Endothelial cell of umbilical vein (primary cell): Measurements from ENCODE around the gene GBE1. TPM values are rescaled to one million over a fixed set of nuclear protein-coding genes. Genes with fewer than 3 reads are reported as not detected.

Experiments
- BruUV-seq: library from RNA; stranded (reverse); fragments of 400-500 nt; replicated peaks from 2 replicates; lab custom pipeline; 2021; lab: Mats Ljungman, UMichigan
- CTCF ChIA-PET: fragments of 300-600, 350-600 bp; sonication (Branson Sonifier 250); formaldehyde crosslinking; loops from one replicate; lab custom pipeline; 2021; ENCODE audit warnings: antibody characterized with exemption, inconsistent platforms; lab: Charles Lee
- POLR2A ChIA-PET: fragments of 300-600, 350-600 bp; sonication (Branson Sonifier 250); formaldehyde crosslinking; loops from one replicate; lab custom pipeline; 2021; ENCODE audit warnings: antibody characterized with exemption, inconsistent platforms; lab: Charles Lee
- DNase-seq: peaks from one replicate; pipeline ENCODE4 v3.0.0-alpha.2; 2011; ENCODE audit warnings: low read depth, low spot score
- FAIRE-seq: peaks from 2 replicates; lab custom pipeline; 2011; peaks lifted over from hg19 to GRCh38; lab: Jason Lieb, UNC
- H2AFZ ChIP-seq: 2 replicates; pipeline ENCODE4 v1.6.0; 2012; ENCODE audit warnings: low read depth, low read length, control low read depth, inconsistent platforms
- H3K27ac ChIP-seq: 2 replicates; pipeline ENCODE4 v1.5.1; 2011; ENCODE audit warnings: low read depth, mild to moderate bottlenecking, control low read depth, low read length, moderate library complexity; ENCODE audit not compliant: insufficient read depth
- H3K27me3 ChIP-seq, 2 experiments: 2 replicates each; pipeline versions ENCODE4 v1.6.0 to v1.6.1; 2011; ENCODE audit warnings: low read length in 2 of 2, mixed read lengths in 1 of 2; ENCODE audit not compliant: control insufficient read depth in 2 of 2, insufficient read depth in 2 of 2
- H3K36me3 ChIP-seq, 2 experiments: 2 replicates in 1 of 2; 3 replicates in 1 of 2; pipeline ENCODE4 v1.5.1; 2011; ENCODE audit warnings: low read length in 2 of 2, mild to moderate bottlenecking in 1 of 2, moderate library complexity in 1 of 2; ENCODE audit not compliant: control insufficient read depth in 2 of 2, insufficient read depth in 2 of 2; ENCODE audit errors: extremely low read depth in 1 of 2
- H3K4me1 ChIP-seq: 3 replicates; pipeline ENCODE4 v1.5.1; 2011; ENCODE audit warnings: mild to moderate bottlenecking, low read length; ENCODE audit not compliant: control insufficient read depth, insufficient read depth; ENCODE audit errors: extremely low read depth
- H3K4me2 ChIP-seq: 2 replicates; pipeline ENCODE4 v1.6.1; 2011; ENCODE audit warnings: low read length, control low read depth, mixed read lengths; ENCODE audit not compliant: insufficient read depth
- H3K4me3 ChIP-seq, 3 experiments: fragments of 200-600 bp in 1 of 3; sonication (generic), shearing (Covaris generic) in 1 of 3; replicated peaks in 1 of 3; 2 replicates each; pipeline ENCODE4 v1.5.1; 2011 to 2016; ENCODE audit warnings: control low read depth in 3 of 3, low read length in 3 of 3, mild to moderate bottlenecking in 2 of 3, inconsistent platforms in 1 of 3, low read depth in 1 of 3, moderate library complexity in 1 of 3; ENCODE audit not compliant: insufficient read depth in 1 of 3
- H3K79me2 ChIP-seq: 2 replicates; pipeline ENCODE4 v1.6.0; 2012; ENCODE audit warnings: low read length, inconsistent platforms; ENCODE audit not compliant: control insufficient read depth, insufficient read depth
- H3K9ac ChIP-seq: replicated peaks from 2 replicates; pipeline ENCODE3; 2011; ENCODE audit warnings: low read length, control low read depth; ENCODE audit not compliant: insufficient read depth; ENCODE audit errors: extremely low read depth
- H3K9me1 ChIP-seq: replicated peaks from 3 replicates; pipeline ENCODE4 v1.6.0; 2011; ENCODE audit warnings: mild to moderate bottlenecking, low read length; ENCODE audit not compliant: control insufficient read depth, insufficient read depth; ENCODE audit errors: extremely low read depth
- H3K9me3 ChIP-seq: replicated peaks from 2 replicates; pipeline ENCODE4 v1.5.1; 2012; ENCODE audit warnings: low read length, inconsistent platforms; ENCODE audit not compliant: control insufficient read depth, insufficient read depth
- H4K20me1 ChIP-seq: replicated peaks from 2 replicates; pipeline ENCODE3; 2011; ENCODE audit warnings: mild to moderate bottlenecking, low read length; ENCODE audit not compliant: control insufficient read depth, insufficient read depth; ENCODE audit errors: extremely low read depth
- EZH2 ChIP-seq: IDR thresholded peaks from 2 replicates; pipeline ENCODE4 v1.6.1; 2012; ENCODE audit warnings: borderline replicate concordance, low read depth, mild to moderate bottlenecking, moderate library complexity, low read length, inconsistent platforms; ENCODE audit not compliant: severe bottlenecking
- FOS ChIP-seq: IDR thresholded peaks from 2 replicates; pipeline ENCODE4 v1.6.1; 2011; ENCODE audit warnings: mild to moderate bottlenecking, low read length, moderate library complexity, borderline replicate concordance; ENCODE audit not compliant: insufficient read depth
- GATA2 ChIP-seq: IDR thresholded peaks from 2 replicates; pipeline ENCODE4 v1.7.0; 2011; ENCODE audit warnings: low read depth, mild to moderate bottlenecking, moderate library complexity, mixed read lengths, low read length; ENCODE audit not compliant: insufficient read length, insufficient read depth
- JUN ChIP-seq: IDR thresholded peaks from 2 replicates; pipeline ENCODE4 v1.6.1; 2011; ENCODE audit warnings: borderline replicate concordance, low read depth; ENCODE audit not compliant: insufficient read length, insufficient read depth
- MYC ChIP-seq: IDR thresholded peaks from one replicate; pipeline ENCODE4 v1.6.1; 2011; ENCODE audit warnings: mild to moderate bottlenecking, low read depth, low read length
- POLR2AphosphoS5 ChIP-seq: IDR thresholded peaks from 2 replicates; pipeline ENCODE4 v1.6.1; 2012; ENCODE audit warnings: low read depth, mild to moderate bottlenecking, control low read depth, low read length, moderate library complexity; ENCODE audit not compliant: insufficient read depth
- dilution Hi-C: fragments of 300-500 bp; cut with MboI; formaldehyde crosslinking; loops from one replicate; pipeline ENCODE4 v1.15.0; 2019; ENCODE audit warnings: low sequenced_read_pairs; ENCODE audit not compliant: extremely low pct_ligation_motif_present
- intact Hi-C: fragments of 100-400 bp; cut with micrococcal nuclease; formaldehyde crosslinking; loops from one replicate; pipeline ENCODE4 v1.10.0; 2022
- polyA plus RNA-seq, 4 experiments: library from polyadenylated mRNA; depleted of rRNA in 3 of 4; stranded (reverse) in 3 of 4; unstranded in 1 of 4; fragments of >200 nt; gene quantifications; 2 replicates each; pipeline versions ENCODE4 v1.2.1 to v1.2.3, GENCODE V29; 2011 to 2012; ENCODE audit warnings: missing spikeins in 1 of 4
- total RNA-seq: library from RNA; stranded (reverse); gene quantifications from 2 replicates; pipeline ENCODE4 v1.2.3, GENCODE V29; 2021

Gene GBE1
- total and polyA plus RNA-seq, 2 donors (not counting 3 experiments of a cell fraction or from before 2014, with no cell fraction given) = 35.9 to 110 TPM

GRCh38 chr3:81476692-81477091 lies 284.8 kb downstream of the GBE1 start:
- DNase-seq = no peak
- no peaks in the 10 kb centered on the region for H3K9me3 ChIP-seq
- H4K20me1 ChIP-seq = no peaks in the 10 kb centered on the region
- TF ChIP-seq POLR2AphosphoS5 (no peak), FOS (no peak), GATA2 (no peak), MYC (no peak), JUN (no peak), EZH2 (no peak)
- dilution Hi-C loops (no loop called here), intact Hi-C loops (loop anchor here (10.0 kb wide), 2 partner anchors 248 to 288 kb away; partner anchors contain the start of gene GBE1)
- no peaks in the 10 kb centered on the region for H3K79me2 ChIP-seq
- no peak overlapping the region for H3K4me2 ChIP-seq
- ChIA-PET CTCF (interaction anchor here (1.1 to 5.0 kb wide), 3 partner anchors 9 to 57 kb away, joined by 4 to 34 read pairs (median 13); no protein-coding TSS in a partner anchor), POLR2A (no interaction called here)
- no peaks in the 10 kb centered on the region for H3K9me1 ChIP-seq
- no peaks in the 10 kb centered on the region for H3K27me3 ChIP-seq
- no peak overlapping the region for H3K27ac ChIP-seq
- peaks cover 26% of the 10 kb centered on the region for H3K4me1 ChIP-seq
- H3K4me3 ChIP-seq = no peak overlapping the region
- FAIRE-seq = no peak
- no peak overlapping the region for H2AFZ ChIP-seq
- no peaks in the 10 kb centered on the region for H3K36me3 ChIP-seq
- no peak overlapping the region for H3K9ac ChIP-seq
- no TSS peak for BruUV-seq
